Measurements from ENCODE around the gene PRG3. TPM values are rescaled to one million over a fixed set of nuclear protein-coding genes. Genes with fewer than 3 reads are reported as not detected.

PRG3 gene
- total RNA-seq, 2 experiments from 2014 or later = not detected

Other genes starting within 250 kb of the PRG3 start
- gene LRRC55, start 199.2 kb downstream of the PRG3 start, total RNA-seq = not detected
- gene APLNR, start 143.9 kb downstream of the PRG3 start, total RNA-seq = not detected
- 10 to 100 TPM; 14.1 to 14.7 TPM for gene TNKS1BP1, start 56.2 kb downstream of the PRG3 start, total RNA-seq
- gene SSRP1, start 45.3 kb downstream of the PRG3 start, total RNA-seq = 100 to 1,000 TPM; 304 to 322 TPM
- not detected for gene P2RX3, start 42.8 kb downstream of the PRG3 start, total RNA-seq
- 1 to 10 TPM; 1.0 TPM for gene PRG2, start 9.5 kb upstream of the PRG3 start, total RNA-seq
- gene SLC43A3, start 46.0 kb upstream of the PRG3 start, total RNA-seq = 100 to 1,000 TPM; 116 to 117 TPM
- gene RTN4RL2, start 79.4 kb upstream of the PRG3 start, total RNA-seq = under 1 TPM; 0.74 to 0.99 TPM
- 10 to 100 TPM; 26.5 to 29.7 TPM for gene SLC43A1, start 134.6 kb upstream of the PRG3 start, total RNA-seq
- 100 to 1,000 TPM; 131 to 136 TPM for gene TIMM10, start 149.6 kb upstream of the PRG3 start, total RNA-seq
- not detected for gene SMTNL1, start 156.4 kb upstream of the PRG3 start, total RNA-seq
- gene UBE2L6, start 186.5 kb upstream of the PRG3 start, total RNA-seq = 100 to 1,000 TPM; 187 to 194 TPM
- gene SERPING1, start 216.5 kb upstream of the PRG3 start, total RNA-seq = under 1 TPM; 0.17 to 0.43 TPM